Vagina (tissue), 2 donors: ENCODE data around the gene TRAPPC2L. TPM values are rescaled to one million over a fixed set of nuclear protein-coding genes. Genes with fewer than 3 reads are reported as not detected.
A peak's percentile ranks its signal among the peaks of the same experiment; 100 is the strongest.

Experiments
- DNase-seq, 2 donors: peaks; one replicate each; pipeline ENCODE4 v3.0.0-alpha.2; 2017; ENCODE audit errors: extremely low spot score in 2 of 2
- H3K27ac ChIP-seq: fragments of 200-600 bp; sonication (generic); one replicate; pipeline ENCODE4 v1.5.1; 2019
- H3K27me3 ChIP-seq: fragments of 200-600 bp; sonication (generic); one replicate; pipeline ENCODE4 v1.5.1; 2019
- H3K36me3 ChIP-seq, 2 donors: fragments of 200-600 bp; sonication (generic); one replicate each; pipeline ENCODE4 v1.5.1; 2017 to 2019
- H3K4me1 ChIP-seq: fragments of 200-600 bp; sonication (generic); one replicate; pipeline ENCODE4 v1.5.1; 2019
- H3K4me3 ChIP-seq, 2 donors: fragments of 200-600 bp; sonication (generic); 1 replicate in 1 of 2; 2 replicates in 1 of 2; pipeline ENCODE4 v1.5.1; 2016 to 2019
- H3K9me3 ChIP-seq: fragments of 200-600 bp; sonication (generic); one replicate; pipeline ENCODE4 v1.5.1; 2019
- POLR2A ChIP-seq, 2 donors: fragments of 450-650 bp; IDR thresholded peaks; one replicate each; pipeline ENCODE4 v1.6.1; 2017; ENCODE audit warnings: antibody characterized with exemption in 2 of 2, mild to moderate bottlenecking in 2 of 2, moderate library complexity in 2 of 2
- POLR2AphosphoS5 ChIP-seq, 2 donors: sonication (generic); formaldehyde crosslinking; IDR thresholded peaks; one replicate each; pipeline ENCODE4 v1.9.0; 2017; ENCODE audit warnings: antibody characterized with exemption in 2 of 2, mild to moderate bottlenecking in 2 of 2, low read depth in 1 of 2; ENCODE audit not compliant: insufficient read depth in 1 of 2
- intact Hi-C: fragments of 100-400 bp; cut with DNase I; formaldehyde crosslinking; loops from one replicate; pipeline ENCODE4 v1.15.1; 2023
- total RNA-seq: library from RNA; depleted of rRNA; stranded (reverse); fragments of >200 nt; gene quantifications from one replicate; pipeline ENCODE4 v1.2.3, GENCODE V29; 2016
- TF ChIP-seq, protein P1 (sequence below), 3 experiments: fragments of 450-650 bp in 2 of 3; fragments of 200-600 bp in 1 of 3; sonication (generic) in 1 of 3; IDR thresholded peaks; one replicate each; pipeline ENCODE4 v1.5.1; 2017 to 2019; ENCODE audit warnings: antibody characterized with exemption in 3 of 3, mild to moderate bottlenecking in 2 of 3, moderate library complexity in 2 of 3

TRAPPC2L gene
- 50.8 TPM for total RNA-seq

GRCh38 chr16:88856828-88857727, at the start of gene TRAPPC2L, which contains the start of gene GALNS:
Gene TRAPPC2L, plus strand, starts transcription at chr16:88857127. Its CDS starts 24 bp downstream, at chr16:88857151.
Gene GALNS, minus strand, starts transcription at chr16:88856947. Its CDS starts 70 bp downstream, at chr16:88856877.
- TF ChIP-seq POLR2A (IDR thresholded peaks at IDR 0.05) (peak in 1 of 2 donors; percentile 49), POLR2AphosphoS5 (IDR thresholded peaks at IDR 0.05; ENCODE audit: insufficient read depth in 1 of 2, low read depth in 1 of 2) (peak; percentile 89 to 90)
- TF ChIP-seq, protein P1, sequence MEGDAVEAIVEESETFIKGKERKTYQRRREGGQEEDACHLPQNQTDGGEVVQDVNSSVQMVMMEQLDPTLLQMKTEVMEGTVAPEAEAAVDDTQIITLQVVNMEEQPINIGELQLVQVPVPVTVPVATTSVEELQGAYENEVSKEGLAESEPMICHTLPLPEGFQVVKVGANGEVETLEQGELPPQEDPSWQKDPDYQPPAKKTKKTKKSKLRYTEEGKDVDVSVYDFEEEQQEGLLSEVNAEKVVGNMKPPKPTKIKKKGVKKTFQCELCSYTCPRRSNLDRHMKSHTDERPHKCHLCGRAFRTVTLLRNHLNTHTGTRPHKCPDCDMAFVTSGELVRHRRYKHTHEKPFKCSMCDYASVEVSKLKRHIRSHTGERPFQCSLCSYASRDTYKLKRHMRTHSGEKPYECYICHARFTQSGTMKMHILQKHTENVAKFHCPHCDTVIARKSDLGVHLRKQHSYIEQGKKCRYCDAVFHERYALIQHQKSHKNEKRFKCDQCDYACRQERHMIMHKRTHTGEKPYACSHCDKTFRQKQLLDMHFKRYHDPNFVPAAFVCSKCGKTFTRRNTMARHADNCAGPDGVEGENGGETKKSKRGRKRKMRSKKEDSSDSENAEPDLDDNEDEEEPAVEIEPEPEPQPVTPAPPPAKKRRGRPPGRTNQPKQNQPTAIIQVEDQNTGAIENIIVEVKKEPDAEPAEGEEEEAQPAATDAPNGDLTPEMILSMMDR (IDR thresholded peaks at IDR 0.05), result no peak
- intact Hi-C loops, result loop anchor here (1.0 kb wide), 1 partner anchor 73 kb away; no protein-coding TSS in a partner anchor
- peaks cover 45% of the 10 kb centered on the region for H3K4me1 ChIP-seq
- H3K36me3 ChIP-seq, result peaks cover 0 to 36% of the 10 kb centered on the region in 2 donors
- peak within 1 kb of the TSS; percentile 99 for H3K4me3 ChIP-seq
- DNase-seq, result peak; percentile 94 to 98
- no peaks in the 10 kb centered on the region for H3K27me3 ChIP-seq
- H3K9me3 ChIP-seq, result no peaks in the 10 kb centered on the region
- H3K27ac ChIP-seq, result peak within 1 kb of the TSS; percentile 84

GRCh38 chr16:88807142-88807625, 49.7 kb upstream of the TRAPPC2L start:
- Histone ChIP-seq H3K36me3 (peaks cover 0 to 12% of the 10 kb centered on the region in 2 donors), H3K4me1 (peaks cover 44% of the 10 kb centered on the region), H3K9me3 (no peaks in the 10 kb centered on the region), H3K27ac (no peak overlapping the region), H3K4me3 (no peak overlapping the region), H3K27me3 (no peaks in the 10 kb centered on the region)
- TF ChIP-seq, protein P1 (IDR thresholded peaks at IDR 0.05), result no peak
- TF ChIP-seq POLR2A (IDR thresholded peaks at IDR 0.05) (no peak), POLR2AphosphoS5 (IDR thresholded peaks at IDR 0.05; ENCODE audit: insufficient read depth in 1 of 2, low read depth in 1 of 2) (no peak)
- no peak for DNase-seq
- intact Hi-C loops, result no loop called here

- no peaks in the 10 kb centered on the region for H3K9me3 ChIP-seq
- no peak overlapping the region for H3K4me3 ChIP-seq
- no peaks in the 10 kb centered on the region for H3K27me3 ChIP-seq
- peaks cover 46% of the 10 kb centered on the region for H3K4me1 ChIP-seq
- peaks cover 0 to 12% of the 10 kb centered on the region in 2 donors for H3K36me3 ChIP-seq
- H3K27ac ChIP-seq, result no peak overlapping the region
- TF ChIP-seq, protein P1 (IDR thresholded peaks at IDR 0.05), result no peak
- TF ChIP-seq POLR2AphosphoS5 (IDR thresholded peaks at IDR 0.05; ENCODE audit: insufficient read depth in 1 of 2, low read depth in 1 of 2) (no peak), POLR2A (IDR thresholded peaks at IDR 0.05) (no peak)
- DNase-seq, result no peak
- intact Hi-C loops, result no loop called here
Observed at GRCh38 chr16:88807626-88808453, 49.1 kb upstream of the TRAPPC2L start.

- no peak overlapping the region for H3K27ac ChIP-seq
- no peak overlapping the region for H3K4me3 ChIP-seq
- H3K4me1 ChIP-seq, result peaks cover 48% of the 10 kb centered on the region
- TF ChIP-seq, protein P1 (IDR thresholded peaks at IDR 0.05), result no peak
- TF ChIP-seq POLR2A (IDR thresholded peaks at IDR 0.05) (no peak), POLR2AphosphoS5 (IDR thresholded peaks at IDR 0.05; ENCODE audit: insufficient read depth in 1 of 2, low read depth in 1 of 2) (no peak)
- H3K9me3 ChIP-seq, result no peaks in the 10 kb centered on the region
- intact Hi-C loops, result no loop called here
- H3K36me3 ChIP-seq, result peaks cover 0 to 12% of the 10 kb centered on the region in 2 donors
- H3K27me3 ChIP-seq, result no peaks in the 10 kb centered on the region
- no peak for DNase-seq
Observed at GRCh38 chr16:88809068-88809675, 47.8 kb upstream of the TRAPPC2L start.
